ACC112 (cell line): ENCODE measurements around the gene RPL26.
"Not testable (repeated sequence)": the region's sequence is repeated elsewhere in the genome, so short reads cannot be mapped to it uniquely, and the experiment has no call there.

Experiments used
- H2AFZ ChIP-seq: fragments of 200-600 bp; sonication (generic); one replicate; pipeline ENCODE4 v1.6.0; 2017; ENCODE audit warnings: antibody characterized with exemption, low read length; ENCODE audit not compliant: unreplicated experiment
- H3K27ac ChIP-seq: fragments of 200-600 bp; sonication (generic); 2 replicates; pipeline ENCODE4 v1.5.1; 2014; ENCODE audit warnings: low read depth, mild to moderate bottlenecking, antibody characterized with exemption, low read length, moderate library complexity
- H3K27me3 ChIP-seq: fragments of 200-600 bp; sonication (generic); 2 replicates; pipeline ENCODE4 v1.6.1; 2014; ENCODE audit warnings: mild to moderate bottlenecking, antibody characterized with exemption, low read length, moderate library complexity, mixed read lengths; ENCODE audit not compliant: insufficient read depth
- H3K36me3 ChIP-seq: fragments of 200-600 bp; sonication (generic); 2 replicates; pipeline ENCODE4 v1.6.1; 2016; ENCODE audit warnings: mild to moderate bottlenecking, antibody characterized with exemption, low read length, moderate library complexity, mixed read lengths; ENCODE audit not compliant: insufficient read depth
- H3K4me1 ChIP-seq: fragments of 200-600 bp; sonication (generic); one replicate; pipeline ENCODE4 v1.6.1; 2016; ENCODE audit warnings: low read length, mixed read lengths; ENCODE audit not compliant: insufficient read depth, unreplicated experiment, control insufficient read depth
- H3K4me3 ChIP-seq: fragments of 200-600 bp; sonication (generic); 2 replicates; pipeline ENCODE4 v1.5.1; 2014; ENCODE audit warnings: mild to moderate bottlenecking, low read depth, low read length
- H3K79me2 ChIP-seq: fragments of 200-600 bp; sonication (generic); one replicate; pipeline ENCODE4 v1.6.0; 2016; ENCODE audit warnings: low read length; ENCODE audit not compliant: control insufficient read depth, unreplicated experiment, insufficient read depth

RPL26 gene

GRCh38 chr17:8365143-8365542, 17.9 kb downstream of the RPL26 start:
- H3K4me1 ChIP-seq = peaks cover 23% of the 10 kb centered on the region
- H3K27me3 ChIP-seq = no peaks in the 10 kb centered on the region
- peak overlapping the region; percentile 66 for H3K27ac ChIP-seq
- no peaks in the 10 kb centered on the region for H3K79me2 ChIP-seq
- no peak overlapping the region for H2AFZ ChIP-seq
- H3K4me3 ChIP-seq = no peak overlapping the region
- peaks cover 7% of the 10 kb centered on the region; the same call in 1 of the 2 replicates for H3K36me3 ChIP-seq

DNA sequence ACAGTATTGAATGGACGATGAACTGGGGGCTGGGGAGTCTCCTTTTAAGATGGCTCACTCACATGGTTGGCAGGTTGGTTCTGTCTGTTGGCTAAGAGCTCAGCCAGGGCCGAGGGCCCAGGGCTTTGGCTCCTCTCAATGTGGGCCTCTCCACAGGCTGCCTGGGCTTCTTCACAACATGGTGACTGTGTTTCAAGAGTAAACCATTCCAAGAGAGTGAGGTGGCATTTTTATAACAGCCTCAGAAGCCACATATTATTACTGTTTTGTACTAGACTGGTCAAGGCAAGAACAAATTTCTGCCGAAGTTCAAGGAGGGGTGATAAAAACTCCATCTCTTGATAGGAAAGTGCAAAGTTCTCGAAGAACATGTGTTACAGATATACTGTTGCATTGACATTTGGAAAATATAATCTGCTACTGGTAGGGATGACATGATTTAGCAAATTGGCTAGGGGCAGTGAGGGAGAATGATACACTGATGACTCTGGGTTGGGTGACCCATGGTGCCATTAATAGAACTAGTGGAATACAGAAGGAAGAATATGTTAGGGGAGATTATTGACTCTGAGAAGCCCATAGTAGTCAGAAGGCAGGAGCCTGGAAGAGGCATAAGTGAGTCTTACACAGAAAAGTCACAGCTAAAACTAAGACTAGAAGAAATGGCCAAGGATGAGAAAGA, 20.2 kb downstream of the RPL26 start:
- Histone ChIP-seq H3K27me3 (no peaks in the 10 kb centered on the region), H3K27ac (no peak overlapping the region), H3K36me3 (no peaks in the 10 kb centered on the region), H3K79me2 (no peaks in the 10 kb centered on the region), H2AFZ (no peak overlapping the region), H3K4me1 (peaks cover 28% of the 10 kb centered on the region), H3K4me3 (no peak overlapping the region)

DNA sequence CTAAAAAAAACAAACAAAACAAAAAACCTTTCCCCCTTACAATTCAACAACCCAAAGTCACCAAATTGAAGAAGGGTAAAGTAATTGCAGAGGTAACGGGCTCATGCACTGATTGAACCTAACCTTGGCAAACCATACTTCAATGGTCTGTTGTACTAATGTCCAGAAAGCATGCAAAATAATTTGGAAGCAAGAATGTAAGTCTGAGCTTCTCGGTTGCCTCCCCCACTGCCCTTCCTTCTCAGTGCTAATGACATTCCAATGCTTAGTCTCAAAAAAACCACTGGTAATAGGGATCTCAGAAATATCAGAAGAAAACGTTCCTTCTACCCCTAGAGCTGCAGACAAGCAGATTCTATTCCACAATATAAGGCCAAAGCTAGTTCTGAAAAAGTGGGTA, 22.2 kb downstream of the RPL26 start:
- no peaks in the 10 kb centered on the region for H3K27me3 ChIP-seq
- H3K4me1 ChIP-seq = peaks cover 22% of the 10 kb centered on the region
- no peak overlapping the region for H3K27ac ChIP-seq
- no peak overlapping the region for H3K4me3 ChIP-seq
- no peak overlapping the region for H2AFZ ChIP-seq
- H3K36me3 ChIP-seq = no peaks in the 10 kb centered on the region
- H3K79me2 ChIP-seq = no peaks in the 10 kb centered on the region

GRCh38 chr17:8360260-8360659, 22.7 kb downstream of the RPL26 start:
- peaks cover 17% of the 10 kb centered on the region for H3K4me1 ChIP-seq
- H3K4me3 ChIP-seq = no peak overlapping the region
- no peaks in the 10 kb centered on the region for H3K36me3 ChIP-seq
- H3K27me3 ChIP-seq = no peaks in the 10 kb centered on the region
- H2AFZ ChIP-seq = no peak overlapping the region
- H3K79me2 ChIP-seq = no peaks in the 10 kb centered on the region
- no peak overlapping the region for H3K27ac ChIP-seq

DNA sequence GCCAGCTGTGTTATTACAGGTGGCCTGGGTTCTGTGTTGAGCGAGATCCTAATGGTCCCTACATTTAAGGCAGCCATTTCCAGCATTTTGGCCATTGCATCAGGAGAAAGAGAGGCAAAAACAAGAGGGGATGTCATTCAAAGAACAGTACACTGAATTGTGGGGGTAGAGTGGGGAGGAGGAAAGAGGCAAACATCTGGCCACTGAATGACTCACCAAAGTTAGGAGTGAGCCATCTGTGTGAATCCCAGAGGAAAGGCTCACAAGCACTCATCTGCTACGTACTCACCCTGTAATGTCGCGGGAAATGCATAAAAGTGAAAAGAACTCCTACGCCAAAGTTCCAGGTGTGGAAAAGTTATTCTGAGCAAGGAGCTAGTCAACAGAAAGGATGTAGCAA, 23.2 kb downstream of the RPL26 start:
- no peak overlapping the region for H3K4me3 ChIP-seq
- H3K27me3 ChIP-seq = no peaks in the 10 kb centered on the region
- no peak overlapping the region for H3K27ac ChIP-seq
- H2AFZ ChIP-seq = no peak overlapping the region
- no peaks in the 10 kb centered on the region for H3K36me3 ChIP-seq
- no peaks in the 10 kb centered on the region for H3K79me2 ChIP-seq
- H3K4me1 ChIP-seq = peaks cover 12% of the 10 kb centered on the region

DNA sequence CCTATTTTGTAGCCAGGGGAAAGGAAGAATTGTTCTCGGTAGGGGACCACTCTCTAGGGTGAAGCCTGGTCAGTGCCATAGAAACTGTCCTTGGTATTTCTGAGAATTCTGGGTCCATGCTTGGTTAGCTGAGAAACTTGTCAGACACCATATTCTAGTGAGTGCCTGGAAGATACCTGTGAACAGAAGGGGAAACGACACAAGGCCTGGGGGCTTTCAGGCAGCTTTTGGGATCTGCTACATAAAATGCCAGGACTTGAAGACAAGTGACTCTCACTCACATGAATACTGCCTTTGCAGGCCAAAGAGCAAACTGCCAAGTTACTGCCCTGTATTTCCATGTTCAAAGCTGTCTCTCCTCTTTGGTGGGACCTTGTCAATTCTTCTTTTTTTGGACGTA, 25.1 kb downstream of the RPL26 start:
- Histone ChIP-seq H2AFZ (no peak overlapping the region), H3K27me3 (no peaks in the 10 kb centered on the region), H3K36me3 (no peaks in the 10 kb centered on the region), H3K4me3 (no peak overlapping the region), H3K79me2 (no peaks in the 10 kb centered on the region), H3K4me1 (peaks cover 7% of the 10 kb centered on the region), H3K27ac (no peak overlapping the region)

- Histone ChIP-seq H3K4me3 (no peak overlapping the region), H2AFZ (no peak overlapping the region), H3K27me3 (no peaks in the 10 kb centered on the region), H3K4me1 (no peaks in the 10 kb centered on the region), H3K36me3 (no peaks in the 10 kb centered on the region), H3K79me2 (no peaks in the 10 kb centered on the region), H3K27ac (no peak overlapping the region)
Measured at GRCh38 chr17:8354236-8354635, 28.8 kb downstream of the RPL26 start.

DNA sequence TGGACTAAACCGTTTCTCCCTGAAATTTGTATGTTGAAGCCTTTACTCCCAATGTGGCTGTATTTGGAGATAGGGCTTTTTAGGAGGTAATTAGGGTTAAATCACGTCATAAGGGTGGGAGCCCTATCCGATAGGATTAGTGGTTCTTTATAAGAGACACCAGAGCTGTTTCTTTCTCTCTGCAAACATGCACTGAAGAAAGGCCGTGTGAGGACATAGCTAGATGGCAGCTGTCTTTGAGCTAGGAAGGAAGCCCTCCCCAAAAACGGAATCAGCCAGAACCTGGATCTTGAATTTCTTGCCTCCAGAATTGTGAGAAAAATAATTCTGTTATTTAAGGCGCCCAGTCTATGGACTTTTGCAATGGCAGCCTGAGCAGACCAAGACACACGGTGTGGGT, 29.3 kb downstream of the RPL26 start:
- no peaks in the 10 kb centered on the region for H3K27me3 ChIP-seq
- H3K36me3 ChIP-seq = no peaks in the 10 kb centered on the region
- H2AFZ ChIP-seq = no peak overlapping the region

GRCh38 chr17:8350339-8350738, 32.7 kb downstream of the RPL26 start:
- Histone ChIP-seq H3K4me1 (no peaks in the 10 kb centered on the region), H3K27ac (no peak overlapping the region), H3K79me2 (no peaks in the 10 kb centered on the region), H3K4me3 (no peak overlapping the region), H2AFZ (no peak overlapping the region), H3K27me3 (peaks cover 20% of the 10 kb centered on the region), H3K36me3 (no peaks in the 10 kb centered on the region)

More for the DNA sequence above, 29.3 kb downstream of the RPL26 start:
- no peaks in the 10 kb centered on the region for H3K4me1 ChIP-seq
- H3K4me3 ChIP-seq = no peak overlapping the region
- H3K79me2 ChIP-seq = no peaks in the 10 kb centered on the region
- no peak overlapping the region for H3K27ac ChIP-seq

GRCh38 chr17:8347001-8347400, 36.0 kb downstream of the RPL26 start:
- not testable (repeated sequence) for H3K27ac ChIP-seq, H2AFZ ChIP-seq, H3K4me3 ChIP-seq, H3K79me2 ChIP-seq, H3K36me3 ChIP-seq, H3K4me1 ChIP-seq
- peaks cover 26% of the 10 kb centered on the region for H3K27me3 ChIP-seq

DNA sequence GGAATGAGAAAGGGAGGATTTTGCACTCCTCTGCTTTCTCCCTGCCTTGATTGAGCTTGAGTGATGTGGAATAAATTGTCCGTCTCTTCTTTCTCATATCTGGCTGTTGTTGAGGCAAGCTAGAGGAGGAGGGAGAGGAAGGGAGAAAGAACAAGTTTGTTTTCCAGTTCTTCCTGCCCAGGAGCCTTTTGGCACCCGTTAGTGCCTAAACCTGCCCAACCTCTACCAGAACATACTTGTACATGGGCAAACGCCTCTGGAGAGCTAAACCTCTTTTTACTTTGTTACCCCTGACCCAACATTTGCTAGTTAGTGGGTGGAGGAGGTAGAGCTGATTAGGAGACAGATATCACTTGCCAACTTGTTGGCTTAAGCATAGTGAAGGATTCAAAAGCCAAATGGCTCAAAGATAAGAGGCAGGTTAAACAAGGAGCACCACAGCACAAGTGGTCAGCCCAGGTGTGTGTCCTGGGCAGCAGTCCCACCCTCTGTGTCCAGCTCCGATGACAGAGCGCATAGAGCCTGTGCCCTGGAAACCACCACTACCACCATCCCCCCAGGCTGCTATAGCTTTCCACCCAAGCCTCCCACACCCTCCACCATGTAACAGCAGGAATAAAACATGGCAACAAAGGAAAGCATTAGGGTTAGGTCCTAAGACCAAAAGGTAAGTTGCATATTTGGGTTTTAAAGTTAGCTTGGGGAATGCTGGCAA, 36.9 kb downstream of the RPL26 start:
- no peaks in the 10 kb centered on the region for H3K4me1 ChIP-seq
- no peak overlapping the region for H2AFZ ChIP-seq
- no peak overlapping the region for H3K27ac ChIP-seq
- H3K27me3 ChIP-seq = peaks cover 26% of the 10 kb centered on the region
- no peaks in the 10 kb centered on the region for H3K36me3 ChIP-seq
- H3K4me3 ChIP-seq = no peak overlapping the region
- no peaks in the 10 kb centered on the region for H3K79me2 ChIP-seq
